Measurements from ENCODE around the gene PAPSS1. TPM values are rescaled to one million over a fixed set of nuclear protein-coding genes. Genes with fewer than 3 reads are reported as not detected.
"Not testable (repeated sequence)": the region's sequence is repeated elsewhere in the genome, so short reads cannot be mapped to it uniquely, and the experiment has no call there.

PAPSS1 gene
- total RNA-seq, 1 donor from 2014 or later = 68.2 TPM

DNA sequence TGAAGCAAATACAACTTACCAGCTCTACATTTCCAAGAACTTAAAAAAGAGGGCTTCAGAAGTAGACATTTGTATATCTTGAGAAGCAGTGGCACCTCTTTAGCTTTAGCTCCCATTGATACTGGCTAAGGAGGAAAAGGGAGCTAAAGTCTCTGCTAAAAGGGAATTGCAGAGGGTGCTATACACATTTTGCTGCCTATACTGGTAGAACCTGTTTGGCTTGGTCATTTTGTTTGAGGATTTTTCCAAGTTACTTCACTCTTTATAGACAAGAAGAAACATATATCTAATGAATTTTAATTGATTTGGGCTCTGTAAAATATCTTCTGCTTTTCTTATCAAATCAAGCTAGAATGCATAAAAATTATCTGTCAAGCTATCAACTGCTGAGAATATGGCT lies 11.8 kb downstream of the PAPSS1 start:
- Histone ChIP-seq H3K9me3 (peaks cover 31% of the 10 kb centered on the region), H3K27me3 (ENCODE audit: low read depth) (no peaks in the 10 kb centered on the region), H3K4me3 (no peak overlapping the region), H3K27ac (no peak overlapping the region), H3K36me3 (no peaks in the 10 kb centered on the region), H3K4me1 (peaks cover 8% of the 10 kb centered on the region)
- ATAC-seq = no peak
- DNase-seq = no peak
- intact Hi-C loops (cut with DNase I) = no loop called here
- TF ChIP-seq, protein P1, sequence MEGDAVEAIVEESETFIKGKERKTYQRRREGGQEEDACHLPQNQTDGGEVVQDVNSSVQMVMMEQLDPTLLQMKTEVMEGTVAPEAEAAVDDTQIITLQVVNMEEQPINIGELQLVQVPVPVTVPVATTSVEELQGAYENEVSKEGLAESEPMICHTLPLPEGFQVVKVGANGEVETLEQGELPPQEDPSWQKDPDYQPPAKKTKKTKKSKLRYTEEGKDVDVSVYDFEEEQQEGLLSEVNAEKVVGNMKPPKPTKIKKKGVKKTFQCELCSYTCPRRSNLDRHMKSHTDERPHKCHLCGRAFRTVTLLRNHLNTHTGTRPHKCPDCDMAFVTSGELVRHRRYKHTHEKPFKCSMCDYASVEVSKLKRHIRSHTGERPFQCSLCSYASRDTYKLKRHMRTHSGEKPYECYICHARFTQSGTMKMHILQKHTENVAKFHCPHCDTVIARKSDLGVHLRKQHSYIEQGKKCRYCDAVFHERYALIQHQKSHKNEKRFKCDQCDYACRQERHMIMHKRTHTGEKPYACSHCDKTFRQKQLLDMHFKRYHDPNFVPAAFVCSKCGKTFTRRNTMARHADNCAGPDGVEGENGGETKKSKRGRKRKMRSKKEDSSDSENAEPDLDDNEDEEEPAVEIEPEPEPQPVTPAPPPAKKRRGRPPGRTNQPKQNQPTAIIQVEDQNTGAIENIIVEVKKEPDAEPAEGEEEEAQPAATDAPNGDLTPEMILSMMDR (IDR thresholded peaks at IDR 0.05) = no peak

DNA sequence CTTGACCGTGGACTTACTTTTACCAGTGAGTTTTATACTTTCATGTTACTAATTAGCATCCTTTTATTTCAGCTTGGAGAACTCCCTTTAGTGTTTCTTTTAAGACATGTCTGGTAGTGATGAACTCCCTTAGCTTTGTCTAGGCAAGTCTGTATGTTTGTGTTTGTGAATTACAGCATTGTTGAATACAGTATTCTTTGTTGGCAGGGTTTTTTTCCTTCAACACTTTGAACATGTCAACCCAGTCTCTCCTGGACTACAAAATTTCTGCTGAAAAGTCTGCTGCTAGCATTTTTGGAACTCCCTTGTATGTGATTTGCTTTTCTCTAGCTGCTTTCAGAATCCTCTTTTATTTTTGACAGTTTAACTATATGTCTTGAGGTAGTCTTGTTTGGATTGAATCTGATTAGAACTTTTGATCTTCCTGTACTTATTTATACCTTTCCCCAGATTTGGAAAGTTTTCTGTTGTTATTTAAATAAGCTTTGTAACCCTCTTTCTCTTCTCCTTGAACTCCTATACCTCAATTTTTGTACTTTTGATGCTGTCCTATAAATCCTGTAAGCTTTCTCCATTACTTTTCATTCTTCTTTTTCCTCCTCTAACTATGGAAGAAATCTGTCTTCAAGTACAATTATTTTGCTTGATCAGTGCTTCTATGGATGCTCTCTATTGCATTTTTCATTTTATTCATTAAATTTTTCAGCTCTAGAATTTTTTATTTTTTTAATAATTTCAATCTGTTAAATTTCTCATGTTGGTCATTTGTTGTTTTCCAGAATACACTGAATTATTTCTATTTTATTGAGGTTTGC lies 14.1 kb downstream of the PAPSS1 start:
- H3K4me1 ChIP-seq = peaks cover 4% of the 10 kb centered on the region
- TF ChIP-seq, protein P1 (IDR thresholded peaks at IDR 0.05) = no peak
- no peak overlapping the region for H3K27ac ChIP-seq
- ATAC-seq (no peak), DNase-seq (no peak)
- peaks cover 31% of the 10 kb centered on the region for H3K9me3 ChIP-seq
- H3K4me3 ChIP-seq = no peak overlapping the region
- intact Hi-C loops (cut with DNase I) = no loop called here
- H3K36me3 ChIP-seq = peaks cover 1% of the 10 kb centered on the region
- no peaks in the 10 kb centered on the region for H3K27me3 ChIP-seq (ENCODE audit: low read depth)

DNA sequence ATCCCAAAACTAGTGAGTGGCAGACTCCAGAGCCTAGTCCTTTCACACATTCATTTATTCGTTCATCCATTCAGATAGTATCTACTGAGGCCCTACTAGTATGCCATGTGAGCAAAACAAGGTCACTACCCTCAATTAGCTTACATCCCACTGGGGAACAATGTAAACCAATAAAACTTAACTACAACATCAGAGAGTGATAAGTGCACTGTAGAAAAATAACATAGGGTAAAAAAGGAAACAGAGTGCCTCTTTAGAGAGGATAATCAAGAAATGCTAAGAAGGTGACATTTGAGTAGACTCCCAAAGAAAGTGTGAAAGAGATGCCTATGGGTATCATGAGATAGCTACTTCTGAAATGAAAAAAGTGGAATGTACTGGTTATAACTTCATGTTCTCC lies 18.5 kb downstream of the PAPSS1 start:
- Histone ChIP-seq H3K27me3 (ENCODE audit: low read depth) (no peaks in the 10 kb centered on the region), H3K4me3 (no peak overlapping the region), H3K36me3 (peaks cover 14% of the 10 kb centered on the region), H3K4me1 (no peaks in the 10 kb centered on the region), H3K27ac (no peak overlapping the region), H3K9me3 (peaks cover 23% of the 10 kb centered on the region)
- DNase-seq (no peak), ATAC-seq (no peak)
- intact Hi-C loops (cut with DNase I) = no loop called here
- TF ChIP-seq, protein P1 (IDR thresholded peaks at IDR 0.05) = no peak

DNA sequence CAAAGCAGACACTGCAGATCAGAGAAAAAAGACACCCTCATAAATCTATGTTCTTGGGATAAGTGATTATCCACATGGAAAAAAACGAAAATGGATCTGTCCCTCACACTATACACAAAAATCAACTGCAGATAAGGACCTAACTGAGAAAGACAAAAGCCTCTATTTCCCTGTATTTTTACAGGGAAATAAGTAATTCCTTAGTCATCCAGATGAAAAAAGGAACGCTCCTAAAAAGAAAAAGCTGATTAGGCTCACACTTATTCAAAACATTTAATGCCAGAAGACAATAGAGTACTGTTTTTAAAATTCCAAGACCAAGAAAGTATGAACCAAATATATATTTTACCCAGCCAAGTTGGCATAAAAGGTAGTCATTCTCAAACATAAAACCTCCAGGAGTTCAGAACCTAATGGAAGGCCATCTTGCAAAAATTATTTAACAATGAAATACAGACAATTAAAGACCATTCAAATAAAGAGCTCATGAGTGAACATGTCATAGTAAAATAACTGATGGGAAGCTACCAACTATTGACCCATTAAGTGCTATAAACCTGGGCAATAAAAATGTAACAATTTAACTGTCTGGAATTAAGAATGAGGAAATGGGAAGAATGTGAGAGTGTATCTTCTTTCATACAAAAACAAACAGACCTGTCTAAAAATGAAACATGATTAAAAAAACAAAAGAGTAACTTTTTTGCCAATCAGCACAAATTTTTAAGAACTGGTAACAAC lies 20.4 kb downstream of the PAPSS1 start:
- no peak for ATAC-seq
- no peak overlapping the region for H3K27ac ChIP-seq

DNA sequence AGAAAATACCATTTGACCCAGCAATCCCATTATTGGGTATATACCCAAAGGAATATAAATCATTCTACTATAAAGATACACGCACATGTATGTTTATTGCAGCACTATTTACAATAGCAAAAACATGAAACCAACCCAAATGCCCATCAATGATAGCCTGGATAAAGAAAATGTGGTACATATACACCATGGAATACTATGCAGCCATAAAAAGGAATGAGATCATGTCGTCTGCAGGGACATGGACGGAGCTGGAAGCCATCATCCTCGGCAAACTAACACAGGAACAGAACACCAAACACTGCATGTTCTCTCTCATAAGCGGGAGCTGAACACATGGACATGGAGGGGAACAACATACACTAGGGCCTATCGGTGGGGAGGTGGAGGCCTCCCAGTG lies 23.8 kb downstream of the PAPSS1 start:
- H3K27me3 ChIP-seq (ENCODE audit: low read depth); H3K27ac ChIP-seq; DNase-seq; H3K9me3 ChIP-seq; H3K4me3 ChIP-seq; ATAC-seq; intact Hi-C loops (cut with DNase I): not testable (repeated sequence)
- Histone ChIP-seq H3K4me1 (peaks cover 11% of the 10 kb centered on the region), H3K36me3 (peaks cover 14% of the 10 kb centered on the region)

More for the DNA sequence above, 20.4 kb downstream of the PAPSS1 start:
- Histone ChIP-seq H3K9me3 (peaks cover 5% of the 10 kb centered on the region), H3K4me3 (no peak overlapping the region), H3K36me3 (peaks cover 14% of the 10 kb centered on the region), H3K4me1 (no peaks in the 10 kb centered on the region), H3K27me3 (ENCODE audit: low read depth) (no peaks in the 10 kb centered on the region)
- TF ChIP-seq, protein P1 (IDR thresholded peaks at IDR 0.05) = no peak
- intact Hi-C loops (cut with DNase I) = no loop called here
- no peak for DNase-seq

DNA sequence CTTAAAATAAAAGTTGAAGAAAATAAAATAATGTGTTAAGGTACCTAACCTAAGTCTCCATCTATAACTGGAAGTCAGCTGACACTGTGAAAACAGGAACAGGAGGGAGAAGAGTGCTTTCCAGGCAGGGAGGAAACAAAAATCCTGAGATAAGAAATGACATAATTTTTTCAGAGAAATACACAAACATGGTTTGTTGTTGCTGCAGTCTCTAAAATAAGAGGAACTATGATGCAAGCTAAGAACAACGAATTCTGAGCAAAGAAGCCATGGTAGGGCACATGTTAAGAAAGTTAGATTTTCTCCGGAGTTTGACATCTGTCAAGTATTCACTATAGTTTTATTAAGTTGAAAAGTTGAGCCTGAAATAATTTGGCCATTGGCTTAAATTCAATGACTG lies 26.9 kb downstream of the PAPSS1 start:
- Histone ChIP-seq H3K9me3 (no peaks in the 10 kb centered on the region), H3K27ac (no peak overlapping the region), H3K27me3 (ENCODE audit: low read depth) (no peaks in the 10 kb centered on the region), H3K36me3 (no peaks in the 10 kb centered on the region), H3K4me3 (no peak overlapping the region), H3K4me1 (peaks cover 11% of the 10 kb centered on the region)
- TF ChIP-seq, protein P1 (IDR thresholded peaks at IDR 0.05) = no peak
- ATAC-seq (peak; percentile 37 to 48), DNase-seq (no peak)
- intact Hi-C loops (cut with DNase I) = no loop called here
